ENCODE data around the gene RCE1.

DNA sequence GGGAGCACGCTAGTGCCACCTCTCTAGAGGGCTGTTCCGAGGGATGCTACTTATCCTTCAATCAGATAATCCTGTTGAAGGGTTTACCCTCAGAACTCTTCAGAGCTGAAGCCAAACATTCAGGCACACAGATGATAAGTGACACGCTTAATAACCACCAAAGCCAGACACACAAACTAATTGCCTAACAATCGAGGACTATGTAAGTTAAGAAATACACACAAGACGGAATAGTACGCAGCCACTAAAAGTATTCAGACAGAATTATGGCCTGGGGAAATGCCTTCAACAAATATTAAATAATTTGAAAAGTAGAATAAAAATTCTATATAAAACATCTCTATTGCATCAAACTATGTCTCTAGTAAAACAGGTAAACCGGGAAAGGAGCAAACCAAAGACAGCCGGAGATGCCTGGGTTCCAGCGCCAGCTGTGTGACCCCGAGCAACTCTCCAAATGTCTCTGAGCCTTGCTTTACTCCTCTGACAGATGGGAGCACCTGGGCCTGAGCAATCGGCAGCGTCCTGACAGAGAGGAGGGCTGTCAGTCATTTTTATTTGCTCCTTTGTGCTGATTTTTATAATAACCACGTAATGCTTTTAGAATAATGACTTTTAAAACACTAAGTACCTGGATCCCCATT, 25.0 kb downstream of the RCE1 start:
- TF ChIP-seq CTCF (IDR thresholded peaks at IDR 0.05 in 8 of 11, conservative IDR thresholded peaks at IDR 0.05 in 3 of 11) (no peak), POLR2A (IDR thresholded peaks at IDR 0.05) (no peak), POLR2AphosphoS5 (IDR thresholded peaks at IDR 0.05) (no peak)

All from spleen (tissue), 7 donors.